Measurements from ENCODE around the gene ZNF544.
"Not testable (repeated sequence)": the region's sequence is repeated elsewhere in the genome, so short reads cannot be mapped to it uniquely, and the experiment has no call there.

The ZNF544 gene

GRCh38 chr19:58258259-58258658, 29.5 kb downstream of the ZNF544 start:
- DNase-seq = not testable (repeated sequence)

GRCh38 chr19:58261600-58261967, 32.9 kb downstream of the ZNF544 start:
- no peak for DNase-seq

GRCh38 chr19:58261968-58262921, 33.5 kb downstream of the ZNF544 start:
- no peak for DNase-seq

DNA sequence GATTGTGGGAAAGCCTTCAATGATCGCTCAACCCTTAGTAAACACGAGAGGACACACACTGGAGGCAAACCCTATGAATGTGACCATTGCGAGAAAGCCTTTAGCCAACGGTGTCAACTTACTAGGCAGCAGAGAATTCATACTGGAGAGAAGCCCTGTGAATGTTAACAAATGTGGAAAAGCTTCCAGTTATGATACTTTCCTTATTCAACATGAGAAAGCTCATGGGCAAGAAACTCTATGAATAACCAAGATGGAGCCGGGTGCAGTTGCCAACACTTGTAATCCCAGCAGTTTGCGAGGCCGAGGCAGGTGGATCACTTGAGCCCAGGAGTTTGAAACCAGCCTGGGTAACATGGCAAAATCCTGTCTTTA, 34.2 kb downstream of the ZNF544 start:
- no peak for DNase-seq

DNA sequence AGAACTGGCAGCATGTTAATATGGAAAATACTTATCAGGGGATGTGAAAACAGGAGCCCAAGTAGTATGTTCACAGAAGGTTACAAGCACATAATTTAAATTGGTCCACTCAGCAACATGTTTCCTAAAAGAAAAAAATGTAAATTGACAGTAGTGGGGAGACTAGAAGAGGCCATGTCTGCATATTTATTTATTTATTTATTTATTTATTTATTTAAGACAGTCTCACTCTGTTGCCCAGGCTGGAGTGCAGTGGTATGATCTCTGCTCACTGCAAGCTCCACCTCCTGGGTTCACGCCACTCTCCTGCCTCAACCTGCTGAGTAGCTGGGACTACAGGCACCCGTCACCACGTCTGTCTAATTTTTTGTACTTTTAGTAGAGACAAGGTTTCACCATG, 36.4 kb downstream of the ZNF544 start:
- no peak for DNase-seq

DNA sequence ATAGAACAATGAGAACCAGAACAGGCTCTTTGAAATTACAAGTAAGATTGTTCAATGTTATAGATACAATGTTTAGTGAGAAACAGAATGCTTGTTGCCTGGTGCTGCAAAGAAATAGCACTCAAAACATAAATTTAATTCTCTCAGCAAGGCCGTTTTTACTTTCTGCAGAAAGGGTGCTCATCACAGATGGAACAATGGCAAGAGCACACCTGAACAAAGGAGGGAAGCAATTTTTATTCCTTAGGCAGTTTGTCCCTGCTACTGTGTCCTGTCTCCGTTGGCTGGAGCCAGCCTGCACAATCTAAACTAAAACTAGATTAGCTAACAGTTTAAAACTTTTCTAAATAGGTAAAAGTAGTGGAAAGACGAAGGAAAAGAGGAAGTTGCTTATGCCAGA, 39.6 kb downstream of the ZNF544 start:
- DNase-seq = no peak

DNA sequence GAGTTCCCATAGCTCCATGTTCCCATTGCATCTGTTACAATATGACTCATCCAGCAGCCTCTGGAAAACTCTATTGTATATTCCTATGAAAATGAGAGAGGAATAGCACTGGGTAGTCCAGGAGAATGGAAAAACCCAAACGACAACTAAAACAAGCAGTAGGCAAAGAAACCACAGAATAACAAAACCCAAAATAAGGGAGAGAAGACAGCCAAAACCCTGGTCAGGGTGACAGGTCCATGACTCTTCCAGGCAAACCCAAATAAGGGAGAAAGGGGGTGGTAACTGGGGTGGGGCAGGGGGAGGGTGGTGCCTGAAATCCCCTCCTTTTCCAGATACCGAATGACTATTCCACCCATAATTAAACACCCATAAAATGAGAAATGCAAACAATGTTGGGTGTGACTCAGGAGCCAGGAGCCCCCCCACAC, 46.1 kb downstream of the ZNF544 start:
- DNase-seq = no peak

DNA sequence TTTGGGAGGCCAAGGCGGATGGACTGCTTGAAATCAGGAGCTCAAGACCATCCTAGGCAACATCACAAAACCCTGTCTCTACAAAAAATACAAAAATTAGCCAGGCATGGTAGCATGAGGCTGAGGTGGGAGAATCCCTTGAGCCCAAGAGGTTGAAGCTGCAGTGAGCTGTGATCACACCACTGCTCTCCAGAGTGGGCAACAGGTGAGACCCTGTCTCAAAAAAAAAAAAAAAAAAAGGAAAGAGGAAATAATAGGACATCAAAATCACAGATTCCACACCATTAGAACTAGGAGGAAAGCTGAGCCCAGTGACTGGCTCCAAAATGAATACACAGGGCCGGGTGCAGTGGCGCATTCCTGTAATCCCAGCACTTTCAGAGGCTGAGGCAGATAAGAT, 46.9 kb downstream of the ZNF544 start:
- no peak for DNase-seq

DNA sequence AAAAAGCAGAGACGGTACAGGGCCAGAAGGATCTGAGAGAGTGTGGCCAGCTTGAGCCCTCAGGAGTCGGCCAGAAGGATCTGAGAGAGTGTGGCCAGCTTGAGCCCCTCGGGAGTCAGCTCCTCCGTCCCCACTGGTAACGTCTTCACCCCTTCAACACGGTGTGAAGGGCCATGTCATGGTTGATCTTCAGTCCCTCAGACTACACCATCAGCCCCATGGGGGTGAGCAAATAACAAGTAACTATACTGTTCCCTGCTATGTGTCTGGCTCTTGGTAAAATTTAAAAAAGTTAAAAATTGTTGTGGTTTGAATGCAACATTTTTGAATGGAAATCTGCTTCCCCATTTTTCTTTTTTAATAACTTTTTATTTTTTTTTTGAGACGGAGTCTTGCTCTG, 48.5 kb downstream of the ZNF544 start:
- no peak for DNase-seq

DNA sequence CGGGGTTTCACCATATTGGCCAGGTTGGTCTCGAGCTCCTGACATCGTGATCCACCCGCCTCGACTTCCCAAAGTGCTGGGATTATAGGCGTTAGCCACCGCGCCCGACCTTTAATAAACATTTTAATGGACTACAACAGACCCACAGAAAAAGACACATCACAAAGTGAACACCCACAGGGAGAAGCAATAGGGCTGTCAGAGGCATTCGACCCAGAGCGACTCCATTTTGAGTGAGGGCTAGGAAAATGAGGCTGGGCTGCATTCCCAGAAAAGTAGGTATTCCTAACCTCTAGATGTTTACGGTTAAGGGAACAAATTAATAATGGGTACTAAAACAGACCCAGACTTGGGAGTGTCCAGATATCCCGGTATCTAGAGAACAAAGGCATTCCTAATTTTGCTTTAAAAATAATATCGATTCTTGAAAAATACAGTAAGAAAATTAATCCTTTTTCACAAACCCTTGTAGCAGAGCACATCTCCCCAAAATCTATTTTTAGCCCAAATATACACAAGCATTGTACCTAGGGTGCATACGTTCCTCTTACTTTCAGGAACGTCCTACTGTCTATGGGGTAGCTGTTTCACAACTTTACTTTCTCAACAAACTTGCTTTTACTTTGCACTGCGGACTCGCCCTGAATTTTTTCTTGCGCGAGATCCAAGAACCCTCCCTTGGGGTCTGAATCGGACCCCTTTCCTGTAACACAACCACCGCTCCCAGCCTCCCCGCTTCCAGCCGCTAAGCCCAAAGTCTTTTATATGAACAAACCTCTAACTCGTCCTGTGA, 49.2 kb downstream of the ZNF544 start:
- no peak for DNase-seq

DNA sequence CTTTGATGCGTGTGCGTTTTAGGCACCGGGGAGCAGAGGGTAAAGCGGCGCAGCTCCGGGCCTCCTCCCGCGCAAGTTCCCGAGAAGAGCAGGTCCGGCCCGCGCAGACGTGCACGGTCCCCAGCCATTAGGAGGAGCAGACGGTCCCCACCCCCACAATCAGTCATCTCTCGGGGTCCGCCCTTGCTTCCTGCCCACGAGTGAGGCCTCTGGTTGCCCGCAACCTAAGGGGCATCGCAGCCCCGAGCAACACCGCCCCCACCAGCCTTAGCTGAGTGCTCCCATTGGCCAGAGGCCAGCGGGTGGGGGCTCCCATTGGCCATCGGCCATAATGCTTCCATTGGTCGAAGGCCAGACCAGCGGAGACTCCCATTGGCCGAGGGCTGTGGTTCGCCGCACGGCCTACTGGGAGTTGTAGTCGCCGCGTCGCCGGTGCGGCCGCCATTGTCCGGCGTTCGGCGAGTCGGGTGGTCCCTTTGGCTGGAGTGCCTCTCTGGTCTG, 49.9 kb downstream of the ZNF544 start, which contains the start of gene ZNF8:
Gene ZNF8 (plus strand): TSS at position 415 of the 501 bp plus-strand sequence. CDS start 127 bp downstream, outside the sequence.
- peak; percentile 82 to 94 for DNase-seq

- DNase-seq = peak in 1 of 2 experiments; percentile 25
These were observed 50.6 kb downstream of the ZNF544 start for GRCh38 chr19:58279042-58279924.

DNA sequence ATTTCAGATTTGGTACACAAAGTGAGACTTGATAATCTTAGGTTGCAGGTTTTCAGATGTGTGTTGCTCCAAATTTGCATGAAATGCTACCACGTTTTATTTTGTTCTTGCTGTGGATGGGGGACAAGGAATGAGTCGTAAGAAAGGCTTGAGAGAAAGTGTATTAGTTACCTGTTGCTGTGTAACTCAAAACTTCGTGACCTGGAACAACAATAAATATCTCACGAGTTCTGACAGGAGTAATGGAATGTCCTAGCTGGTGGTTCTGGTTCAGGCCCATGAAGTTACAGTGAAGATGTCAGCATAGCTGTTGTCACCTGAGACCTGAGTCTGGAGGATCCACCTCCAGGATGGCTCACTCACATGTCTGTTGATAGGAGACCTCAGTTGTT, 51.2 kb downstream of the ZNF544 start:
- DNase-seq = no peak

GRCh38 chr19:58284199-58284598, 55.5 kb downstream of the ZNF544 start:
- no peak for DNase-seq

GRCh38 chr19:58291943-58292342, 63.2 kb downstream of the ZNF544 start:
- no peak for DNase-seq

DNA sequence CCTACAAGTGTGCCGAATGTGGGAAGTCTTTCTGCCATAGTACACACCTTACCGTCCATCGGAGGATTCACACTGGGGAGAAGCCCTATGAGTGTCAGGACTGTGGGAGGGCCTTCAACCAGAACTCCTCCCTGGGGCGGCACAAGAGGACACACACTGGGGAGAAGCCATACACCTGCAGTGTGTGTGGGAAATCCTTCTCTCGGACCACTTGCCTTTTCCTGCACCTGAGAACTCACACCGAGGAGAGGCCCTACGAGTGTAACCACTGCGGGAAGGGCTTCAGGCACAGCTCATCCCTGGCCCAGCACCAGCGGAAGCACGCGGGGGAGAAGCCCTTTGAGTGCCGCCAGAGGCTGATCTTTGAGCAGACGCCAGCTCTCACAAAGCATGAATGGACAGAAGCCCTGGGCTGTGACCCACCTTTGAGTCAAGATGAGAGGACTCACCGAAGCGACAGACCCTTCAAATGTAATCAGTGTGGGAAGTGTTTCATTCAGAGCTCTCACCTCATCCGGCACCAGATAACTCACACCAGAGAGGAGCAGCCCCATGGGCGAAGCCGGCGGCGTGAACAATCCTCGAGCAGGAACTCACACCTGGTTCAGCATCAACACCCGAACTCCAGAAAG, 66.1 kb downstream of the ZNF544 start:
- no peak for DNase-seq

- no peak for DNase-seq
These were observed 67.4 kb downstream of the ZNF544 start for GRCh38 chr19:58296104-58296503.

- no peak for DNase-seq
These were observed 71.9 kb downstream of the ZNF544 start for GRCh38 chr19:58300620-58301019.

DNA sequence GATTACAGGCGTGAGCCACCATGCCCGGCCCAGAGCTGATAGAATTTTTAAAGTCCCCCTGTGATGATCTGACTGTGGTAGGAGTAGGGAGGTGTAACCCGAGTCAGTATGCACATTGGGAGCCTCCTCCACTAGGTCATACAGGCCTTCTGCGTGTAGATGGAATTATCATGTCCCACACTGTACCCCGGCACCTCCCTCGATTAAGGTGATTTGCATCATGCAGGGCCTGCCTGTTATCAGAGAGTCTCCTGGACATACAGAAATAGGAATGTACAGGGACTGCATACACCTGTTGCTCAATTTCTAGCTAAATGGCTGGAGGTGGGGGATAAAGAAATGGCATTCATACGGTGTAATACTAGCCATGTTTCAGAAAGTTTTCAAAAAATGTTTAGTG, 75.5 kb downstream of the ZNF544 start:
- no peak for DNase-seq

GRCh38 chr19:58304748-58305064, 76.0 kb downstream of the ZNF544 start:
- DNase-seq = no peak

- DNase-seq = peak; percentile 90 to 98
These were observed 76.6 kb downstream of the ZNF544 start, which contains the start of gene ERVK3-1 for GRCh38 chr19:58305065-58305931. Gene ERVK3-1, plus strand, starts transcription at chr19:58305377. Its CDS starts 6,792 bp downstream, at chr19:58312169.
